ENCODE data around the gene VPS4B. TPM values are rescaled to one million over a fixed set of nuclear protein-coding genes. Genes with fewer than 3 reads are reported as not detected.

The VPS4B gene
- total RNA-seq, 1 experiment from 2014 or later: 35.0 TPM

DNA sequence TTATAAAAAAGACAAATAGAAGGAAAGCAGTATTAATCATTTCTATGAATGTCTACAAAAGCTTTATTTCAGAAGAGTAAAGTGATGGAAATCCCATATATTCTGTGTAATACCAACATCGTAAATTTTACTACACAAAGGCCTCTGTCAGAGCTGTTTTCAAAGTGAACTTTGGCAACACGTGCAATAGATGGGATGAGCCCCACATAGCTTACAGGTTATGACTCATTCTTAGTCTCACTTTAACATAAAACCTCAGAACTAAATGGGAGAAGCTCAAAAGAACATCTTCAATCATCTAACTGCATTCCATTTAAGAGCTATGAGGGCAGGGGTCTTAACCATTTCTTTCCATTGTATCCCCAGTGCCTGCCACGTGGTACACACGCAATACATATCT, 11.5 kb downstream of the VPS4B start:
- Mint-ChIP-seq H3K4me1 (ENCODE audit: low read depth, unreplicated experiment) (peaks cover 7% of the 10 kb centered on the region), H3K36me3 (ENCODE audit: insufficient read depth, unreplicated experiment) (peaks cover 18% of the 10 kb centered on the region), H3K9me3 (ENCODE audit: unreplicated experiment) (no peaks in the 10 kb centered on the region), H3K27ac (ENCODE audit: unreplicated experiment) (no peak overlapping the region), H3K27me3 (ENCODE audit: insufficient read depth, unreplicated experiment) (no peaks in the 10 kb centered on the region), H3K4me3 (ENCODE audit: unreplicated experiment) (no peak overlapping the region)
- no peaks in the 10 kb centered on the region for H3K27me3 ChIP-seq (replicated peaks; ENCODE audit: control insufficient read depth, insufficient read depth, low read length)
- TF ChIP-seq, protein P1, sequence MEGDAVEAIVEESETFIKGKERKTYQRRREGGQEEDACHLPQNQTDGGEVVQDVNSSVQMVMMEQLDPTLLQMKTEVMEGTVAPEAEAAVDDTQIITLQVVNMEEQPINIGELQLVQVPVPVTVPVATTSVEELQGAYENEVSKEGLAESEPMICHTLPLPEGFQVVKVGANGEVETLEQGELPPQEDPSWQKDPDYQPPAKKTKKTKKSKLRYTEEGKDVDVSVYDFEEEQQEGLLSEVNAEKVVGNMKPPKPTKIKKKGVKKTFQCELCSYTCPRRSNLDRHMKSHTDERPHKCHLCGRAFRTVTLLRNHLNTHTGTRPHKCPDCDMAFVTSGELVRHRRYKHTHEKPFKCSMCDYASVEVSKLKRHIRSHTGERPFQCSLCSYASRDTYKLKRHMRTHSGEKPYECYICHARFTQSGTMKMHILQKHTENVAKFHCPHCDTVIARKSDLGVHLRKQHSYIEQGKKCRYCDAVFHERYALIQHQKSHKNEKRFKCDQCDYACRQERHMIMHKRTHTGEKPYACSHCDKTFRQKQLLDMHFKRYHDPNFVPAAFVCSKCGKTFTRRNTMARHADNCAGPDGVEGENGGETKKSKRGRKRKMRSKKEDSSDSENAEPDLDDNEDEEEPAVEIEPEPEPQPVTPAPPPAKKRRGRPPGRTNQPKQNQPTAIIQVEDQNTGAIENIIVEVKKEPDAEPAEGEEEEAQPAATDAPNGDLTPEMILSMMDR (IDR thresholded peaks at IDR 0.05; ENCODE audit: insufficient read depth in 1 of 2, low read depth in 1 of 2, low read length in 1 of 2, severe bottlenecking in 1 of 2, unreplicated experiment in 1 of 2): no peak
- no peaks in the 10 kb centered on the region; the same call in 1 of the 2 replicates for H3K36me3 ChIP-seq (ENCODE audit: control insufficient read depth, insufficient read depth, low read length)
- CTCF ChIA-PET: interaction anchor here (0.9 kb wide), 1 partner anchor 29 kb away, joined by 3 read pairs; no protein-coding TSS in a partner anchor
- H3K4me1 ChIP-seq: no peaks in the 10 kb centered on the region
- peak in 1 of 2 experiments; percentile 12 for DNase-seq
- no peak overlapping the region for H3K4me3 ChIP-seq (ENCODE audit: low read depth, low read length)
- H3K9me3 ChIP-seq: no peaks in the 10 kb centered on the region
- POLR2A ChIA-PET: interaction anchor here (1.3 kb wide), 1 partner anchor 11 kb away, joined by 5 read pairs; the partner anchor contains the start of gene VPS4B
- intact Hi-C loops (cut with micrococcal nuclease; ENCODE audit: unreplicated experiment): no loop called here
- no TSS peak for BruUV-seq (replicated peaks)

DNA sequence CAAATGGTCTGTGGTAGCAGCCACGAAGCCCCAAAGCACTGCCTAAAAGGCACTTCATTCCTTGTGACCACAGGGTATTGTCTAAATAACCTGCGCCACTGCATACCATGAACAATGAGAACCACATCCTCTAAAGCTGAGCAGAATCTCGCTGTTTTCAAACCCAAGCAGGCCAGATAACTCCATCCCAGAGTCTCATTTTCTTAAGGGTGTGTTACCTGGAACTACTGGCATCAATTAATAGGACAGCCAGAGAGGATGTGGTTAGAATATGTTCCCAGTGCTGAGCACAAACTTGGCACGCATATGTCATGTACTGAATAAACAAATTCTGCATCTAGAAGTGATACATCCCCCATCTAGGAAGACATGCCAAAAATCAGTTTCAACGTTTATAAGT, 13.0 kb downstream of the VPS4B start:
- ChIA-PET CTCF (no interaction called here), POLR2A (no interaction called here)
- peaks cover 7% of the 10 kb centered on the region for H3K4me1 Mint-ChIP-seq (ENCODE audit: low read depth, unreplicated experiment)
- H3K36me3 Mint-ChIP-seq (ENCODE audit: insufficient read depth, unreplicated experiment): peaks cover 12% of the 10 kb centered on the region
- Histone ChIP-seq H3K27me3 (replicated peaks; ENCODE audit: control insufficient read depth, insufficient read depth, low read length) (no peaks in the 10 kb centered on the region), H3K9me3 (no peaks in the 10 kb centered on the region), H3K36me3 (ENCODE audit: control insufficient read depth, insufficient read depth, low read length) (no peaks in the 10 kb centered on the region; the same call in 1 of the 2 replicates), H3K4me3 (ENCODE audit: low read depth, low read length) (no peak overlapping the region), H3K4me1 (no peaks in the 10 kb centered on the region)
- no peak overlapping the region for H3K27ac Mint-ChIP-seq (ENCODE audit: unreplicated experiment)
- no peaks in the 10 kb centered on the region for H3K27me3 Mint-ChIP-seq (ENCODE audit: insufficient read depth, unreplicated experiment)
- no peak for DNase-seq
- no TSS peak for BruUV-seq (replicated peaks)
- TF ChIP-seq, protein P1 (IDR thresholded peaks at IDR 0.05; ENCODE audit: insufficient read depth in 1 of 2, low read depth in 1 of 2, low read length in 1 of 2, severe bottlenecking in 1 of 2, unreplicated experiment in 1 of 2): no peak
- no peaks in the 10 kb centered on the region for H3K9me3 Mint-ChIP-seq (ENCODE audit: unreplicated experiment)
- no peak overlapping the region for H3K4me3 Mint-ChIP-seq (ENCODE audit: unreplicated experiment)
- intact Hi-C loops (cut with micrococcal nuclease; ENCODE audit: unreplicated experiment): no loop called here

DNA sequence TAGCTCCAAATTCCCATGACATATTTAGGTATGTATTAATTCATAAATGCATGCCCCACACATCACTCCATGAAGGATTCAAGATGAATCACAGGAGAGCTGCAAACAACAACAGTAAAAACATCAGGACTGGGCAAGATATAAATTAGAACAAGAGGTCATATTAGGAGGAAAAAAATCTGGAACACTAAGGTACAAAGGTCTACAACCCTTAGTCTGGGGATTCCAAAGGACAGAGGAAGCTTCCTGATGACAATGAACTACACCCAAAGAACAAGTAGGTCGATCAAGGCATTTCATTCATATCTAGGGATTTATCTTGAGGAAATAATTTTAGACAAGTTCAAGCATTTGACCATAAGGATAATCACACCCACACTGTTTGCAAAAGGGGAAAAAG, 14.5 kb downstream of the VPS4B start:
- no peaks in the 10 kb centered on the region for H3K4me1 ChIP-seq
- no TSS peak for BruUV-seq (replicated peaks)
- no peak overlapping the region for H3K27ac Mint-ChIP-seq (ENCODE audit: unreplicated experiment)
- H3K4me1 Mint-ChIP-seq (ENCODE audit: low read depth, unreplicated experiment): peaks cover 7% of the 10 kb centered on the region
- H3K27me3 ChIP-seq (replicated peaks; ENCODE audit: control insufficient read depth, insufficient read depth, low read length): no peaks in the 10 kb centered on the region
- H3K27me3 Mint-ChIP-seq (ENCODE audit: insufficient read depth, unreplicated experiment): no peaks in the 10 kb centered on the region
- peaks cover 17% of the 10 kb centered on the region for H3K36me3 Mint-ChIP-seq (ENCODE audit: insufficient read depth, unreplicated experiment)
- no peaks in the 10 kb centered on the region for H3K9me3 Mint-ChIP-seq (ENCODE audit: unreplicated experiment)
- H3K4me3 Mint-ChIP-seq (ENCODE audit: unreplicated experiment): no peak overlapping the region
- CTCF ChIA-PET: no interaction called here
- POLR2A ChIA-PET: no interaction called here
- no peak for DNase-seq
- H3K9me3 ChIP-seq: no peaks in the 10 kb centered on the region
- intact Hi-C loops (cut with micrococcal nuclease; ENCODE audit: unreplicated experiment): no loop called here
- H3K4me3 ChIP-seq (ENCODE audit: low read depth, low read length): no peak overlapping the region
- TF ChIP-seq, protein P1 (IDR thresholded peaks at IDR 0.05; ENCODE audit: insufficient read depth in 1 of 2, low read depth in 1 of 2, low read length in 1 of 2, severe bottlenecking in 1 of 2, unreplicated experiment in 1 of 2): no peak
- H3K36me3 ChIP-seq (ENCODE audit: control insufficient read depth, insufficient read depth, low read length): no peaks in the 10 kb centered on the region; the same call in 1 of the 2 replicates
